Suprapubic skin (tissue), 3 donors: ENCODE data around the gene SHISA4.

Source experiments
- EP300 ChIP-seq: sonication (generic); formaldehyde crosslinking; IDR thresholded peaks from one replicate; pipeline ENCODE4 v1.6.1; 2017; ENCODE audit warnings: antibody characterized with exemption
- POLR2A ChIP-seq, 2 donors: fragments of 450-650 bp; IDR thresholded peaks; one replicate each; pipeline ENCODE4 v1.6.1; 2017; ENCODE audit warnings: antibody characterized with exemption in 2 of 2, mild to moderate bottlenecking in 2 of 2, moderate library complexity in 2 of 2
- TF ChIP-seq, protein P1 (sequence below), 2 donors: fragments of 200-600 bp in 1 of 2; fragments of 450-650 bp in 1 of 2; sonication (generic) in 1 of 2; IDR thresholded peaks; one replicate each; pipeline ENCODE4 v1.5.1; 2016 to 2019; ENCODE audit warnings: antibody characterized with exemption in 2 of 2, mild to moderate bottlenecking in 1 of 2, moderate library complexity in 1 of 2

DNA sequence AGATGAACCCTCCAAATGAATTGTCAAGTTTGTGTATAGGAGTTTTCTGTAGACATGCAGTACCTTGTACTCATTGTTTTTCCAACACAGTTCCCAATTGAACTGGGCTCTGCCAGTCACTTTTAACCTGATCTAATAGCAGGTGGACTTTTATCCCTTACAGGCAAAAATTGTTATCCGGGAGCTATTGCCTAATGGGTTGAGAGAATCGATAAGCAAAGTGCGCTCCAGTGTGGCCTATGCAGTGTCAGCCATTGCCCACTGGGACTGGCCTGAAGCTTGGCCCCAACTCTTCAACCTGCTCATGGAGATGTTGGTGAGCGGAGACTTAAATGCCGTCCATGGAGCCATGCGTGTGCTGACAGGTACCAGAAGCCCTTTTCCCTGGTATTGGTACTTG is 40.5 kb upstream of the SHISA4 start:
- TF ChIP-seq, protein P1, sequence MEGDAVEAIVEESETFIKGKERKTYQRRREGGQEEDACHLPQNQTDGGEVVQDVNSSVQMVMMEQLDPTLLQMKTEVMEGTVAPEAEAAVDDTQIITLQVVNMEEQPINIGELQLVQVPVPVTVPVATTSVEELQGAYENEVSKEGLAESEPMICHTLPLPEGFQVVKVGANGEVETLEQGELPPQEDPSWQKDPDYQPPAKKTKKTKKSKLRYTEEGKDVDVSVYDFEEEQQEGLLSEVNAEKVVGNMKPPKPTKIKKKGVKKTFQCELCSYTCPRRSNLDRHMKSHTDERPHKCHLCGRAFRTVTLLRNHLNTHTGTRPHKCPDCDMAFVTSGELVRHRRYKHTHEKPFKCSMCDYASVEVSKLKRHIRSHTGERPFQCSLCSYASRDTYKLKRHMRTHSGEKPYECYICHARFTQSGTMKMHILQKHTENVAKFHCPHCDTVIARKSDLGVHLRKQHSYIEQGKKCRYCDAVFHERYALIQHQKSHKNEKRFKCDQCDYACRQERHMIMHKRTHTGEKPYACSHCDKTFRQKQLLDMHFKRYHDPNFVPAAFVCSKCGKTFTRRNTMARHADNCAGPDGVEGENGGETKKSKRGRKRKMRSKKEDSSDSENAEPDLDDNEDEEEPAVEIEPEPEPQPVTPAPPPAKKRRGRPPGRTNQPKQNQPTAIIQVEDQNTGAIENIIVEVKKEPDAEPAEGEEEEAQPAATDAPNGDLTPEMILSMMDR (IDR thresholded peaks at IDR 0.05), result no peak
- TF ChIP-seq EP300, result no peak
- TF ChIP-seq POLR2A (IDR thresholded peaks at IDR 0.05), result no peak
